H9 (cell line): ENCODE measurements around the gene ANO3. TPM values are rescaled to one million over a fixed set of nuclear protein-coding genes. Genes with fewer than 3 reads are reported as not detected.

Source experiments
- DNase-seq: peaks from one replicate; pipeline ENCODE4 v3.0.0-alpha.2; 2017
- H2AFZ ChIP-seq: one replicate; pipeline ENCODE4 v1.6.1; 2013; ENCODE audit warnings: mild to moderate bottlenecking, low read length, control low read depth, moderate library complexity
- H2AK5ac ChIP-seq: 2 replicates; pipeline ENCODE4 v1.6.1; 2013; ENCODE audit warnings: low read length, control low read depth, mixed read lengths; ENCODE audit not compliant: insufficient read length
- H2BK120ac ChIP-seq: one replicate; pipeline ENCODE4 v1.6.1; 2013; ENCODE audit warnings: low read depth, mild to moderate bottlenecking, low read length, control low read depth, inconsistent platforms; ENCODE audit not compliant: poor library complexity, severe bottlenecking
- H2BK12ac ChIP-seq: 2 replicates; pipeline ENCODE4 v1.6.1; 2013; ENCODE audit warnings: low read length, control low read depth, mixed read lengths, low read depth; ENCODE audit not compliant: insufficient read length
- H2BK15ac ChIP-seq: 2 replicates; pipeline ENCODE4 v1.6.1; 2013; ENCODE audit warnings: low read depth, low read length, control low read depth
- H2BK20ac ChIP-seq: one replicate; pipeline ENCODE4 v1.6.1; 2013; ENCODE audit warnings: low read depth, mild to moderate bottlenecking, low read length, control low read depth, inconsistent platforms; ENCODE audit not compliant: poor library complexity, severe bottlenecking
- H2BK5ac ChIP-seq: 2 replicates; pipeline ENCODE4 v1.6.1; 2013; ENCODE audit warnings: low read length, control low read depth, mixed read lengths; ENCODE audit not compliant: insufficient read length
- H3K14ac ChIP-seq: 2 replicates; pipeline ENCODE4 v1.6.1; 2013; ENCODE audit warnings: low read length, control low read depth; ENCODE audit not compliant: insufficient read depth
- H3K18ac ChIP-seq: 2 replicates; pipeline ENCODE4 v1.6.1; 2013; ENCODE audit warnings: low read depth, mild to moderate bottlenecking, mixed read lengths, low read length, control low read depth; ENCODE audit not compliant: insufficient read length
- H3K23ac ChIP-seq: 2 replicates; pipeline ENCODE4 v1.6.1; 2013; ENCODE audit warnings: low read length, control low read depth, mixed read lengths, low read depth; ENCODE audit not compliant: insufficient read length
- H3K23me2 ChIP-seq: 2 replicates; pipeline ENCODE4 v1.6.1; 2013; ENCODE audit warnings: low read depth, mild to moderate bottlenecking, mixed read lengths, low read length, control low read depth; ENCODE audit not compliant: insufficient read length, poor library complexity, severe bottlenecking
- H3K27ac ChIP-seq: 2 replicates; pipeline ENCODE4 v1.5.1; 2013; ENCODE audit warnings: low read length, control low read depth, mixed read lengths, low read depth; ENCODE audit not compliant: insufficient read length
- H3K27me3 ChIP-seq: 2 replicates; pipeline ENCODE4 v1.6.1; 2013; ENCODE audit warnings: low read length, control low read depth, inconsistent platforms; ENCODE audit not compliant: insufficient read depth
- H3K4ac ChIP-seq: 2 replicates; pipeline ENCODE4 v1.6.1; 2013; ENCODE audit warnings: low read depth, mild to moderate bottlenecking, control low read depth, inconsistent platforms, low read length, moderate library complexity
- H3K4me1 ChIP-seq: 2 replicates; pipeline ENCODE4 v1.6.1; 2013; ENCODE audit warnings: low read length, control low read depth, inconsistent platforms; ENCODE audit not compliant: insufficient read depth
- H3K4me2 ChIP-seq: 2 replicates; pipeline ENCODE4 v1.6.1; 2013; ENCODE audit warnings: low read length, control low read depth, mixed read lengths; ENCODE audit not compliant: insufficient read length, insufficient read depth
- H3K56ac ChIP-seq: 2 replicates; pipeline ENCODE4 v1.6.1; 2013; ENCODE audit warnings: low read depth, mild to moderate bottlenecking, mixed read lengths, low read length, control low read depth; ENCODE audit not compliant: insufficient read length
- H3K79me1 ChIP-seq: 2 replicates; pipeline ENCODE4 v1.6.1; 2013; ENCODE audit warnings: low read depth, mild to moderate bottlenecking, moderate library complexity, low read length, control low read depth, inconsistent platforms; ENCODE audit not compliant: insufficient read depth, poor library complexity, severe bottlenecking
- H3K79me2 ChIP-seq: 2 replicates; pipeline ENCODE4 v1.6.1; 2013; ENCODE audit warnings: low read length, control low read depth, inconsistent platforms; ENCODE audit not compliant: insufficient read depth
- H3K9ac ChIP-seq: 2 replicates; pipeline ENCODE4 v1.6.1; 2013; ENCODE audit warnings: low read length, control low read depth, mixed read lengths; ENCODE audit not compliant: insufficient read length; ENCODE audit errors: extremely low read depth
- H3K9me3 ChIP-seq: one replicate; pipeline ENCODE4 v1.6.1; 2013; ENCODE audit warnings: low read depth, low read length, inconsistent platforms; ENCODE audit not compliant: control insufficient read depth
- H3T11ph ChIP-seq: one replicate; pipeline ENCODE4 v1.6.1; 2013; ENCODE audit warnings: mild to moderate bottlenecking, low read length, control low read depth, inconsistent platforms
- H4K20me1 ChIP-seq: one replicate; pipeline ENCODE4 v1.6.1; 2013; ENCODE audit not compliant: control insufficient read depth, insufficient read length, insufficient read depth
- H4K5ac ChIP-seq: 2 replicates; pipeline ENCODE4 v1.6.1; 2013; ENCODE audit warnings: low read depth, mild to moderate bottlenecking, mixed read lengths, low read length, control low read depth; ENCODE audit not compliant: insufficient read length
- H4K8ac ChIP-seq: replicated peaks from 2 replicates; pipeline ENCODE4 v1.6.1; 2013; ENCODE audit warnings: low read length, control low read depth, mixed read lengths, low read depth; ENCODE audit not compliant: insufficient read length
- H4K91ac ChIP-seq: 2 replicates; pipeline ENCODE4 v1.6.1; 2013; ENCODE audit warnings: low read depth, mild to moderate bottlenecking, moderate library complexity, mixed read lengths, low read length, control low read depth; ENCODE audit not compliant: insufficient read length
- H3K27ac Mint-ChIP-seq, 3 experiments: 2 replicates in 2 of 3; 3 replicates in 1 of 3; pipeline ENCODE4 v1.8.0; 2020 to 2021; ENCODE audit warnings: mixed read lengths in 3 of 3, mild to moderate bottlenecking in 1 of 3, moderate library complexity in 1 of 3
- H3K27me3 Mint-ChIP-seq: 2 replicates; pipeline ENCODE4 v1.8.0; 2021; ENCODE audit warnings: low read depth, mild to moderate bottlenecking, moderate library complexity, mixed read lengths
- H3K36me3 Mint-ChIP-seq, 3 experiments: 2 replicates in 2 of 3; 3 replicates in 1 of 3; pipeline ENCODE4 v1.8.0; 2020 to 2021; ENCODE audit warnings: low read depth in 3 of 3, mixed read lengths in 3 of 3; ENCODE audit not compliant: insufficient read depth in 1 of 3
- H3K4me1 Mint-ChIP-seq, 2 experiments: 2 replicates each; pipeline ENCODE4 v1.8.0; 2020; ENCODE audit warnings: mixed read lengths in 2 of 2
- H3K4me3 Mint-ChIP-seq, 2 experiments: 2 replicates in 1 of 2; 3 replicates in 1 of 2; pipeline ENCODE4 v1.8.0; 2020 to 2021; ENCODE audit warnings: mild to moderate bottlenecking in 2 of 2, mixed read lengths in 2 of 2, moderate library complexity in 1 of 2
- H3K9me3 Mint-ChIP-seq, 2 experiments: 2 replicates in 1 of 2; 3 replicates in 1 of 2; pipeline ENCODE4 v1.8.0; 2020; ENCODE audit warnings: mild to moderate bottlenecking in 2 of 2, mixed read lengths in 2 of 2, moderate library complexity in 1 of 2
- WGBS: extraction: QIAGEN DNeasy Blood & Tissue Kit; methylation state at CpG from one replicate; pipeline ENCODE4 v1.1.7; 2013; ENCODE audit warnings: missing lambda C conversion rate, low lambda C conversion rate, mixed read lengths; ENCODE audit not compliant: insufficient read length; ENCODE audit errors: extremely low coverage; 5-methylcytosine and 5-hydroxymethylcytosine counted together
- total RNA-seq: library from RNA; stranded (reverse); gene quantifications from 2 replicates; pipeline ENCODE4 v1.2.1, GENCODE V29; 2021
- TF ChIP-seq, protein P1 (sequence below): fragments of 200-600 bp; sonication (generic); conservative IDR thresholded peaks from 3 replicates; pipeline ENCODE4 v1.8.0; 2021; ENCODE audit warnings: antibody characterized with exemption, mild to moderate bottlenecking

Gene ANO3
- total RNA-seq, 1 experiment from 2014 or later: not detected

DNA sequence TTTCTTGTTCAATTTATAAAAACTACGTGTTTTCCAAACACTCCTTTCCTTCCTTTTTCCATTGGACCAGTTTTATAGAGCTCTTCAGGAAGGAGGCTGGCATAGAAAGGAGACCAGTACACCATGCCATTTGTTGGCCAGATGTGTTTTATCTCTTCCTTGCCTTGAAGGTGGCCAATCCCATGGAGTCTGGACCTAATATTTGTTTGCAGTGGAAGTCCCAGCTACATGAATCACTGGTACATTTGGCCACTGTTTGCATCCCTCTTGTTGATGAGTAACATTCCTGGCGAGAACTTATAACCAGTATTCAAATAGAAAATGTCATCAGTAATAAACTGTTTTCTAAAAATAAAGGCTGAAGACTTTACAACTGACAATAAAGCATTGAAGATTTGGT, 110.2 kb downstream of the ANO3 start:
- Histone ChIP-seq H3K9me3 (no peaks in the 10 kb centered on the region), H3K56ac (no peak overlapping the region), H2BK20ac (no peak overlapping the region), H2BK5ac (no peak overlapping the region), H2BK12ac (no peak overlapping the region), H2BK120ac (no peak overlapping the region), H3K23me2 (no peaks in the 10 kb centered on the region), H3K4ac (no peak overlapping the region), H3K9ac (no peak overlapping the region), H2AFZ (no peak overlapping the region), H4K91ac (no peak overlapping the region), H2BK15ac (no peak overlapping the region), H3K18ac (no peak overlapping the region), H3T11ph (no peak overlapping the region), H3K4me2 (no peak overlapping the region), H4K8ac (no peak overlapping the region), H3K27me3 (no peaks in the 10 kb centered on the region), H4K5ac (no peak overlapping the region), H3K14ac (no peak overlapping the region), H3K27ac (no peak overlapping the region), H3K4me1 (no peaks in the 10 kb centered on the region), H3K79me2 (no peaks in the 10 kb centered on the region), H4K20me1 (no peaks in the 10 kb centered on the region), H3K79me1 (no peaks in the 10 kb centered on the region), H2AK5ac (no peak overlapping the region), H3K23ac (no peak overlapping the region)
- Mint-ChIP-seq H3K27ac (no peak overlapping the region), H3K9me3 (no peaks in the 10 kb centered on the region), H3K4me1 (no peaks in the 10 kb centered on the region), H3K36me3 (no peaks in the 10 kb centered on the region), H3K27me3 (no peaks in the 10 kb centered on the region), H3K4me3 (no peak overlapping the region)
- TF ChIP-seq, protein P1, sequence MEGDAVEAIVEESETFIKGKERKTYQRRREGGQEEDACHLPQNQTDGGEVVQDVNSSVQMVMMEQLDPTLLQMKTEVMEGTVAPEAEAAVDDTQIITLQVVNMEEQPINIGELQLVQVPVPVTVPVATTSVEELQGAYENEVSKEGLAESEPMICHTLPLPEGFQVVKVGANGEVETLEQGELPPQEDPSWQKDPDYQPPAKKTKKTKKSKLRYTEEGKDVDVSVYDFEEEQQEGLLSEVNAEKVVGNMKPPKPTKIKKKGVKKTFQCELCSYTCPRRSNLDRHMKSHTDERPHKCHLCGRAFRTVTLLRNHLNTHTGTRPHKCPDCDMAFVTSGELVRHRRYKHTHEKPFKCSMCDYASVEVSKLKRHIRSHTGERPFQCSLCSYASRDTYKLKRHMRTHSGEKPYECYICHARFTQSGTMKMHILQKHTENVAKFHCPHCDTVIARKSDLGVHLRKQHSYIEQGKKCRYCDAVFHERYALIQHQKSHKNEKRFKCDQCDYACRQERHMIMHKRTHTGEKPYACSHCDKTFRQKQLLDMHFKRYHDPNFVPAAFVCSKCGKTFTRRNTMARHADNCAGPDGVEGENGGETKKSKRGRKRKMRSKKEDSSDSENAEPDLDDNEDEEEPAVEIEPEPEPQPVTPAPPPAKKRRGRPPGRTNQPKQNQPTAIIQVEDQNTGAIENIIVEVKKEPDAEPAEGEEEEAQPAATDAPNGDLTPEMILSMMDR: no peak
- no CpG with 5 or more reads among the region's 2 CpGs for WGBS
- DNase-seq: no peak
